GM19452 (cell line): ENCODE results near the gene HOXD13.

Source experiments
- ATAC-seq: cut with Tn5 transposase; IDR thresholded peaks from one replicate; pipeline ENCODE4 v1.9.1; 2021; ENCODE audit not compliant: unreplicated experiment

The HOXD13 gene

GRCh38 chr2:176130957-176131847 is 38.7 kb downstream of the HOXD13 start:
- ATAC-seq, result no peak

GRCh38 chr2:176131848-176132158 is 39.3 kb downstream of the HOXD13 start:
- no peak for ATAC-seq

DNA sequence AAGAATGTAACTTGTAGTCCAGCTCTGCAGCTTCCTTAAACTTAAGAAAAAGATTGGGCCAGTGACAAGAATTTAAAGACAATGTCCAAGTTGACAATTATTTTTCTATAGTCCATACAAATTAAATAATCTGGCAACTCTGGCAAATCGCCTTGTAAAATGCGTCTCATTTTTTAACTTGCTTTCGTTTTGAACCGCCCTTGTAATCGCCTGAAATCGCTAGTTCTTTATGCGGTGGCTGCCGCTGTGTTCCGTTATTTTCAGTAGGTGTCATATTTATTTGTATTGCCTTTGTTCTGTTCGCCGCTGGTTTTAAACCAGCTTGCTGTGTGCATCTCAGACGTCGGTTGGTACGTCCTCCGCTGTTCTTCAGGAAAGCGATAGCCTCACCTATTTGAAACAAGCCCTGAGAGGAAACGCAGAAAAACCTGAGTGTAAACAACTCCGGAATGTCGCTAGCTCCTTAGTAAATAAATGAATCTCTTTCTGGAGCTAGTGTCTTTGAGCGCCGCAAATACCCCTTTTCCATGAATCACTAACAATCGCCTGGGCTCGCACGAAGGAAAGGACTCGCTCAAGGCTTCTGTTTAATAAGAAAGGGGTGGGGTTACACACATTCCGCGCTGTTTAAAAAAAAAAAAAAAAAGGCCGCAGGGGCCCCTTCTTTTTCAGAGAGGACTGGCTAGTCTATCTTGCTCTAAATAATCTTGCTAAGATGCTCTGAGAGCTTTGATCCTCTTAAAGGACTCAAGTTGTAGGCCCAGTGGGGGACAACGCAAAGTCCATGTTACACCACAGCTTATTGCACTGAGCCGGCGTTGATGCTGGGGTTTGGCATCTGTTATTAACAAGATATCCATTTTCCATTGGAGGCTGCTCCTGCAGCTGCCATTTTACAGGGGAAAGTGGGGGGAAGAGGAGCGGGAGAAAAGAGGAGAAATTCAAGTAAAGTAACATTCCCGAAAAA is 40.0 kb downstream of the HOXD13 start:
- no peak for ATAC-seq

DNA sequence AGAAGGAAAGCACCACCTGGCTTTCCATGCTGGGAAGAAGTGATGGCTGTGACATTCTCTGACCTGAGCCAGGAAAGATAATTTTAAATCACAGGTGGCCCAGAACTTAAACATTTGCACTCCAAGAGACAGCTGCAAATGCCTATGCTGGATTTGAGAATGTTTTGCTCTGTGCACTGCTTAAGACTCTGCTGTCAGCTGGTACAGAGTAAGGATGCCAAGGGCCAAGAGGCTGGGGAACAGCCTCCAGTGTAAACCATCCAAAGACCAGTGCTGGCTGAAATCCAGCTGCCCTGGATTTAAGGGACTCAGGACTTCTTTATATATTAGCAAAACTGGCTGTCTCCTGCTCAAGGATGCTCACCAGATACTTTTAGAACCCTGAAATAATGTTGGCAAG is 40.9 kb downstream of the HOXD13 start:
- ATAC-seq, result no peak

DNA sequence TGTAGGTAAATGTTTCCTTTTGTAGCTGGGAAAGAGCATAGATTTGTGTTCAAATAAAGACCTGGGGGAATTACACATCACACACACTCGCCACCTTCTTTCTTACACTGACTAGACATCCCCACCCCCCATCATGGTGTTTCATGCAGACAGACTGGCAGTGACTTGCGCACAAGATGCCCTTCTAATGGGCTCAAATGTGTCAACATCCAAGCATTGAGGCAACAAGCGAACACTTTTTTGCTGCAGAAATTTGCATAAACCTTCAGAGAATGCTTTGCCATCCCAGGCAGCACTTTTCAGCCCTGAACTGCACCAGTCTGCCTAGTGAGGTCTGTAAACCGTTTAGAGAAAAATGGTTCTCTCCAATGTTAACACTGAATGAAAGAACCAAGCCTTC is 41.5 kb downstream of the HOXD13 start:
- ATAC-seq, result no peak

- ATAC-seq, result no peak
These were observed 42.5 kb downstream of the HOXD13 start for GRCh38 chr2:176135035-176135440.

- ATAC-seq, result no peak
These were observed 44.1 kb downstream of the HOXD13 start for GRCh38 chr2:176136374-176137251.

DNA sequence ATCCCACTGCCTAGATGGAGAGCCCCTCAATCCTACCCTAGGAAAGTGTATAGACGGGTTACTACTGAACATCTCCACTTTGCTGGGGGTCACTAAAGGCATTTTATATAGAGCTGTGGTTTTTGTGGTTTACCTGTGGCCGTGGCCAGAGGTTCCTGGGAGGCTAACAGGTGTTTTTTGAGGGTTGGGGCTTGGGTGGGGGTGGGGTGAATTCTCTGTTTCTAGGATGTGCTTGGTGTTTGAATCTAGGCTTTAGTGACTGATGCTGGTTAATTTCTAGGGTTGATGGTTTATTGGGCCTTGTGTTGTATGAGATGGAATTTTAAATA is 44.7 kb downstream of the HOXD13 start:
- ATAC-seq, result no peak

GRCh38 chr2:176137906-176138305 is 45.4 kb downstream of the HOXD13 start:
- ATAC-seq, result no peak

DNA sequence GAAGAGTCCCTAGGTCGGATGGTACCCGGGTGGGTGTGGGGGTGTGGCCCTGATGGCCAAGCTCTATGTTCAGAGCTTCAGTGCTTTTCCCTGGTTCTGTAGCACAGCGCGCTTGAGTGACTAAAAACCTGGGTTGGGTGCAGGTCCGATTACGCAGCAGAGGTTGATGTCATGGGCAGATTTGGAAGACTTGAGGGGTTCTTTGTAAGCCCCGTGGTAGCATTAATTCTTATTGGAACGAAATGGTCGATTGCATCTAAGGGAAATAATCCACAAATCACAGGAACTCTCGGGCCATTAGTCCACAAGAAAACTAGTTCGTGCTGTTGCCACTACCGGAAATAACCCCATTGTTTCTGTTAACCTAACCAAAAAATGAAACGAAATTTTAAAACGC is 46.0 kb downstream of the HOXD13 start:
- no peak for ATAC-seq

- ATAC-seq, result no peak
These were observed 46.6 kb downstream of the HOXD13 start for GRCh38 chr2:176138923-176139660.

DNA sequence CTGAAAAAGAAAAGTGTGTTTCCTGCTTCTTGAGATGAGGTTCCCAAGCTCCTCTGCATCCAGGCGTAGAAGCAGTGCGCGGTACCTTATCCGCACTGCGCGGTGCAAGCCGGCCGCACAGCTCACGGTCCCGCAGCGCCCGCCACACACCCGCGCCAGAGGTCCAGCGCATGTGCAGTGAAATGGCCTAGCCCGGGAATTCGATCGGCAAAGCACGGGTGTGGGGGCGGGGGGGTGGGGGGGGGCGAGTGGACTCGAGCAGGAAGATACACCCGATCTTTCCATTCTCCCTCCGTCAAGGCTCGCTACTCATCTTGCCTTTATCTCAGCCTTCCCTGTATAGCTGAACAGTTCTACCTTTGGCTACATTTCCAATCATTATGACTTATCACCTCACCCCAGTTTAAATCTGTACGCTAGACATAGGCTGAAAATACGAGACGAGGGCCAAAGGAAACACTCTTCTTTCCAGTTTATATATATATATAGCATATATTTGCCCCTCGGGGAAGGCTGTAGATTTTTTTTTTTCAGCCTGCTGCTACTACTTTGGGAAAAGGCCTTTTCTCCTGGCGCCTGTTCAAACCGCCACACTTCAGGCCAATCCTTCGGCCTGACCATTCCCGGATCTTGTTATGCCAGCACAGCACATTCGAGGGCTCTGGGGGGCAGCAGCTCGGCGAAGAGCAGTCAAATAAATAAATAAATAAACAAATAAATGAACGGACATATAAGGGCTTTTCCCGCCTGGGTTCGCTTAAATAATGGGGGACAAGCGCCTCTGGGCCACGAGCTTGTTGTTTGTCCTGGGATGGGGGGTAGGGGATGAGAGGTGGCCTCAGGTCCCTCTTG is 47.4 kb downstream of the HOXD13 start:
- ATAC-seq, result no peak

DNA sequence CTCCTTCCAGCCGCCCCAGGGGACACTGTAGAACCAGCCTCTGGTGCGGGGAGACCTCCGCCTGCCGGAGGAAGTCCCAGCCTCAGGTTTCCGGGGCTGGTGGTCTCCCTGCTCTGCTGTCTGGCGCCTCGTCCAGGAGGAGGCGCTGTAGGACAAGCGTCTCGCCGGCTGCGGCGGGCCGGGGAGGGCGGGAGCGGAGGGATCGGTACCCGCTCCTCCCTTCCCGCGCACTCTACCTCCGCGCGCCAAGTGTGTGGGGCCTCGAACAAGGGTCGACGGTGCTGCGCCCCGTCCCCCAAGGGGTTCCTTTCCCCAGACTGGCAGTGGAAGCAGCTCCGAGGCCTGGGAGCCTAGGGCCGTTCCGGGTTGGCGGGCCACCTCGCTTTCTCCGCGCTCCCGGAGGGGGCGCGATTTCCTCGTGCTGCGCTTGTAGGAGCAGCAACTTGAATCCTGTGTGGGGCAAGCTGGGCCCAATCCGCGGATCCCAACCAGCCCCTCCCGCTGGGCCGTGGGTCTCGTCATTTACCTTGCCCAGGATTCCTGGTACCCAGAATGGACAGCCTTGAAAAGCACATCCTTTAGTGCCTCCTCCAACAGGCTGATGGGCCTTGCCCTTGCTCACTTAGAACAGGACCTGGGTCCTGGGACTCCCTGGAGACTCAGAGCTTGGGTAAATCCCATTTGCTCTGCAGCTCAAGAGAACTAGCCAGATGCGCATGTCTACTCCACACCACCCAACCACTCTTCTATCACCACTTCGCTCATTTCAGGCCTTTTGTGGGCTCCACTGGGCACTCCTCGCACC is 48.2 kb downstream of the HOXD13 start:
- peak; percentile 95 for ATAC-seq

DNA sequence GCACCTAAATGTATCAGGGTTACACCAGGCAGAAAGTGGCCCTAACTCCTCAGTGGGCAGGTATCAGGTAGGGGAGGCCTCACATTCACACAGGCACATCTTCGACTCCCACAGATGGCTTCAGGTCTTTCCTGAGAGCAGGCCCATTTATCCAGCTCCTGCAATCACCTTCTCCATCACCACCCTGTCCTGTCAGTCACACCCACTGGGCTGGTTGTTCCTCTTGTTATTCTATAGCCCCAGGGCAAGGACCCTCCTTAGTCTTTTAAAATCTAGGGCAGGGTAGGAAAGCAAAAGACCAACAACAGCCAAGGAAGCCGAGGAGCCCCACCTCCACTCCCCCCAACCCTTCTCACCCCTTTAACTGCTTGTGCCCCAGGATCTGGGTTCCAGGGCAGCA is 49.8 kb downstream of the HOXD13 start:
- no peak for ATAC-seq
